GM12891 (cell line): ENCODE data around the gene RYR2. TPM values are rescaled to one million over a fixed set of nuclear protein-coding genes. Genes with fewer than 3 reads are reported as not detected.

Experiments
- DNase-seq: peaks from one replicate; pipeline ENCODE4 v3.0.0; 2011; ENCODE audit warnings: low spot score; ENCODE audit not compliant: insufficient read length
- FAIRE-seq: peaks from 2 replicates; lab custom pipeline; 2011; peaks lifted over from hg19 to GRCh38; lab: Jason Lieb, UNC
- PAX5 ChIP-seq: IDR thresholded peaks from 2 replicates; pipeline ENCODE4 v1.6.1; 2011; ENCODE audit warnings: low read length, moderate library complexity, mild to moderate bottlenecking; ENCODE audit not compliant: insufficient read depth, severe bottlenecking
- POLR2A ChIP-seq: IDR thresholded peaks from 2 replicates; pipeline ENCODE4 v1.6.1; 2011; ENCODE audit warnings: low read depth, low read length, control low read depth
- POLR2AphosphoS5 ChIP-seq: IDR thresholded peaks from 2 replicates; pipeline ENCODE4 v1.6.1; 2011; ENCODE audit warnings: low read depth, low read length, control low read depth
- POU2F2 ChIP-seq: IDR thresholded peaks from 2 replicates; pipeline ENCODE4 v1.6.1; 2011; ENCODE audit warnings: low read depth, mild to moderate bottlenecking, control low read depth, low read length, moderate library complexity
- SPI1 ChIP-seq: IDR thresholded peaks from 2 replicates; pipeline ENCODE4 v1.6.1; 2011; ENCODE audit warnings: low read depth, low read length, control low read depth
- TAF1 ChIP-seq: IDR thresholded peaks from 2 replicates; pipeline ENCODE4 v1.6.1; 2011; ENCODE audit warnings: low read depth, low read length, control low read depth
- polyA plus RNA-seq: library from polyadenylated mRNA; unstranded; fragments of >200 nt; gene quantifications from one replicate; pipeline ENCODE4 v1.2.1, GENCODE V29; 2012; ENCODE audit warnings: low read depth, missing spikeins, inconsistent platforms; ENCODE audit not compliant: missing spikeins

The RYR2 gene
- polyA plus RNA-seq, result not detected

GRCh38 chr1:237041795-237042525 is at the start of gene RYR2:
Gene RYR2 (plus strand): TSS chr1:237042184. CDS start chr1:237042522, 338 bp downstream.
- peak; percentile 21 for DNase-seq
- TF ChIP-seq SPI1, result no peak
- TF ChIP-seq POU2F2, result no peak
- TF ChIP-seq POLR2A, result no peak
- TF ChIP-seq TAF1, result no peak
- no peak for TF ChIP-seq POLR2AphosphoS5
- no peak for TF ChIP-seq PAX5
- no peak for FAIRE-seq

GRCh38 chr1:236992449-236992848 is 49.5 kb upstream of the RYR2 start:
- TF ChIP-seq SPI1, result no peak
- TF ChIP-seq POLR2A, result no peak
- no peak for TF ChIP-seq POLR2AphosphoS5
- TF ChIP-seq POU2F2, result no peak
- no peak for TF ChIP-seq TAF1
- TF ChIP-seq PAX5, result no peak
- FAIRE-seq (no peak), DNase-seq (no peak)

GRCh38 chr1:236994450-236994849 is 47.5 kb upstream of the RYR2 start:
- FAIRE-seq (peak; percentile 48), DNase-seq (no peak)
- TF ChIP-seq POLR2AphosphoS5 (no peak), POLR2A (no peak), POU2F2 (no peak), PAX5 (no peak), TAF1 (no peak), SPI1 (no peak)

- no peak for FAIRE-seq
- DNase-seq, result no peak
- no peak for TF ChIP-seq POLR2A
Observed at GRCh38 chr1:236997361-236997760, 44.6 kb upstream of the RYR2 start.

DNA sequence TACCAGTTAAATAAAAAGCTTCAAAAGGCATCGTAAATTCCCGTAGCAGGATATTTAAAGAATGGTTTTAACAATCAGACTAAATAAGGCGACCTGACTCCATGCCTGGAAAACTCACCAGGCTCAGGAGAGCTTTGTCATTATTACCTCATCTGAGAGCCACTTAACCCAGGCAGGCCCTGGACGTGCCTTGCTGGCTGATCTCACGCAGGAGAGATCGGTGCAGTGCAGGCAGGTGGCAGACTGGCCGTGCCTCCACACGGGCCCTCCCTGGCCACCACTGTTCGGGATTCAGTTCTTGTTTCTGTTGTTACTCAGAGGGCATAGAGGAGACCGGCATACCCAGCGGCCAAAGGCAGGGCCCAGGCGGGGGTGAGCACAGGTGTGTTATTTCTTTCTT is 44.1 kb upstream of the RYR2 start:
- FAIRE-seq (no peak), DNase-seq (no peak)
- TF ChIP-seq TAF1 (no peak), SPI1 (no peak), POU2F2 (no peak), PAX5 (no peak), POLR2A (no peak), POLR2AphosphoS5 (no peak)

DNA sequence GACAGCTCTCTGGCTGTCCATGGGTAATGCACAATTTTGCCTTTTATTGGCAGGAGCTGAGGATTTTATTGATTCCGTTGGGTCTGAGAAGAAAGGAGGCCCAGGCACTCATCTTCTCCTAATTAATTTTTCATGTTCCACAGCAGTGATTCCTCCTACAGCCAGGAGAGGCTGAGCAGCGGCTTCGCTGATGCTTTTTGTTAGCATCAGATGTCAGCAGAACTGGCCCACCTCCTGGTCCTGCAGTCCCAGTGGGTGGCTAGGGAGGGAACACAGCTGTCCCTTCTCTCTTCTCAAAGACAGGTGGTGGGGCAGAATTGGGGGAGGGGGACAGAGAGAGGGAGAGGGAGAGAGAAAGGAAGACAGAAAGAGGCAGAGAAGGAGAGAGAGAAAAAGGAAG is 43.4 kb upstream of the RYR2 start:
- FAIRE-seq (no peak), DNase-seq (no peak)
- TF ChIP-seq POU2F2 (no peak), SPI1 (no peak), TAF1 (no peak), POLR2AphosphoS5 (no peak), POLR2A (no peak), PAX5 (no peak)

DNA sequence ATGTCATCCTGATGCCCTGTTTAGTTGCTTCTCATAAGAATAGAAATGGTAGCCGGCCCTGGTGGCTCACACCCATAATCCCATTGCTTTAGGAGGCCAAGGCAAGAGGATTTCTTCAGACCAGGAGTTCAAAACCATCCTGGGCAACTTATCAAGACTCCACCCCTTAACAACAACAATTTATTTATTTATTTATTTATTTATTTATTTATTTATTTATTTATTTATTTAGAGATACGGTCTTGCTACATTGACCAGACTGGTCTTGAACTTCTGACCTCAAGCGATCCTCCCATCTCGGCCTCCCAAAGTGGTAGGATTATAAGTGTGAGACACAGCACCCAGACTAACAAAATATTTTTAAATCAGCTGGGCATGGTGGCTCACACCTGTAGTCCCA is 41.8 kb upstream of the RYR2 start:
- FAIRE-seq (no peak), DNase-seq (no peak)
- TF ChIP-seq PAX5 (no peak), POU2F2 (no peak), TAF1 (no peak)

- TF ChIP-seq POU2F2 (no peak), SPI1 (no peak)
Observed at GRCh38 chr1:237003516-237003915, 38.5 kb upstream of the RYR2 start.

DNA sequence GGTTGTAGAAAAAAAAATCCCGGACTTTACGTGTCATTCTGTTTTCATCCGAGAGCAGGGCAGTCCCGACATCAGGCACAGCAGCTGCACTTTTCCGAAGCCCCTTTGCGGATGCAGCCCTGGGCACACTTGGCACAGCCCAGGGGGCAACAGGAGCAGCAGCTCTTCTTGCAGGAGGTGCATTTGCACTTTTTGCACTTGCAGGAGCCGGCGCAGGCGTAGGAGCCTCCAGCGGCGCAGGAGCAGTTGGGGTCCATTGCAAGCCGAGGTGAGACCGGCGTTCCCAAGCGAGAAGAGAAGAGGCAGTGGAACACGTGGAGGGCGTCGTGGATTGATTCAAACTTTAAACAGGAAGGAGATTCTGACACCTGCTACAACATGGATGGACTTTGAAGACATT is 37.9 kb upstream of the RYR2 start, which contains the start of gene MT1HL1:
TSS of gene MT1HL1 (minus strand) at position 326 of the 400 bp plus-strand sequence. CDS start at position 257, 69 bp downstream.
- FAIRE-seq (no peak), DNase-seq (no peak)
- TF ChIP-seq TAF1 (no peak), POLR2AphosphoS5 (no peak), SPI1 (no peak), PAX5 (no peak), POU2F2 (no peak), POLR2A (no peak)

More at GRCh38 chr1:237003516-237003915, 38.5 kb upstream of the RYR2 start:
- no peak for DNase-seq
- no peak for FAIRE-seq

DNA sequence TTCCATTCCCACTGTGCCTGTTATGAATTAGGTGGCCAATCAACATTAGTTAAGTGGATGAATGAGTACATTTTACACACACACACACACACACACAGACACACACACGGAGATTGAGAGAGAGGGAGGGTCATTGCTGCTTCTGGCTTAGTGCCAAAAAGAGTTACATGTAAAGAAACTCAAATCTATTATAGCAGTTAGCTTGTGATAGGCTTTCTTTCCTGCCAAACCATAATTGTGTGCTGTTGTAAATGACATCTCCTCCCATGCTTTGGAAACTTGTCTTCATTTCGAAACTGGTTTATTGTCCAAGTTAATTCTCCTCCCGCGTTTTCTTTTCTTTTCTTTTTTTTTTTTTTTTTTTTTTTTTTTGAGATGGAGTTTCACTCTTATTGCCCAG is 36.3 kb upstream of the RYR2 start:
- DNase-seq, result no peak
- no peak for FAIRE-seq
- no peak for TF ChIP-seq SPI1
- no peak for TF ChIP-seq POLR2AphosphoS5
- no peak for TF ChIP-seq PAX5
- no peak for TF ChIP-seq POU2F2
- no peak for TF ChIP-seq TAF1
- no peak for TF ChIP-seq POLR2A
